ENCODE measurements around the gene SACM1L.

SACM1L gene

GRCh38 chr3:45670991-45671390 lies 18.2 kb upstream of the SACM1L start:
- no peak overlapping the region for H3K4me3 ChIP-seq (ENCODE audit: low read depth in 1 of 2, low read length in 2 of 2)
- H3K36me3 ChIP-seq (ENCODE audit: control insufficient read depth in 1 of 2, insufficient read depth in 2 of 2, low read length in 2 of 2) = peaks cover 15 to 21% of the 10 kb centered on the region in 2 donors
- H3K27me3 ChIP-seq (ENCODE audit: low read depth, low read length) = no peaks in the 10 kb centered on the region
- no peaks in the 10 kb centered on the region for H3K9me3 ChIP-seq (ENCODE audit: control insufficient read depth in 1 of 2, low read length in 2 of 2)
- H3K4me1 ChIP-seq (ENCODE audit: control insufficient read depth in 1 of 2, insufficient read depth in 2 of 2, low read length in 2 of 2) = peaks cover 15 to 21% of the 10 kb centered on the region in 2 donors
- no peak overlapping the region for H3K27ac ChIP-seq (ENCODE audit: low read length)

GRCh38 chr3:45673273-45673672 lies 15.9 kb upstream of the SACM1L start:
- Histone ChIP-seq H3K4me1 (ENCODE audit: control insufficient read depth in 1 of 2, insufficient read depth in 2 of 2, low read length in 2 of 2) (peaks cover 10 to 23% of the 10 kb centered on the region in 2 donors), H3K9me3 (ENCODE audit: control insufficient read depth in 1 of 2, low read length in 2 of 2) (no peaks in the 10 kb centered on the region), H3K27me3 (ENCODE audit: low read depth, low read length) (no peaks in the 10 kb centered on the region), H3K4me3 (ENCODE audit: low read depth in 1 of 2, low read length in 2 of 2) (no peak overlapping the region), H3K27ac (ENCODE audit: low read length) (no peak overlapping the region), H3K36me3 (ENCODE audit: control insufficient read depth in 1 of 2, insufficient read depth in 2 of 2, low read length in 2 of 2) (peaks cover 30% of the 10 kb centered on the region in 2 donors)

DNA sequence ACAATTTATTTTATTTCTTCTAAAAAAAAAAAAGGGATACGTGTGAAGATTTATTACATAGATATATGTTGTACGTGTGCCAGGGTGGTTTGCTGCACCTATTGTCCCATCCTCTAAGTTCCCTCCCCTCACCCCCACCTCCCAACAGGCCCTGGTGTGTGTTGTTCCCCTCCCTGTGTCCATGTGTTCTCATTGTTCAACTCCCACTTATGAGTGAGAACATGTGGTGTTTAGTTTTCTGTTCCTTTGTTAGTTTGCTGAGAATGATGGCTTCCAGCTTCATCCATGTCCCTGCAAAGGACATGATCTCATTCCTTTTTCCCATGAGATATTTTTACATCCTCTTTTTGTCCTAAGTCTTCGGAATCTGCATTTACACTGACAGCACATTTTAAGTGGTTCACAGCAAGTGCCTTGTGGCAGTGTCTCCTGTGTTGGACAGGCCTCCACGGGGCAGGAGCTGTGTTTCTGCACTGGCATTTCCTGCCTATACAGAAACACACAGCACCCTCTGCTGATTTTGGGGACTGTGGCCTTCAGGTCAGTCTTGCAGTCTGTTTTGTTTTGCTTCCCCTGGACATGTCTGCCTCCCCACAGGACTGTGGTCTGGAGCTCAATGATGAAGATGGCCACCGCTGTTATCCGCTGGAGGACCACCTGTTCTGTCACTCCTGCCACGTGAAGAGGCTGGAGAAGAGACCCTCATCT lies 12.7 kb upstream of the SACM1L start:
- Histone ChIP-seq H3K36me3 (ENCODE audit: control insufficient read depth in 1 of 2, insufficient read depth in 2 of 2, low read length in 2 of 2) (peaks cover 33 to 37% of the 10 kb centered on the region in 2 donors), H3K27ac (ENCODE audit: low read length) (no peak overlapping the region), H3K27me3 (ENCODE audit: low read depth, low read length) (no peaks in the 10 kb centered on the region), H3K4me3 (ENCODE audit: low read depth in 1 of 2, low read length in 2 of 2) (no peak overlapping the region), H3K9me3 (ENCODE audit: control insufficient read depth in 1 of 2, low read length in 2 of 2) (no peaks in the 10 kb centered on the region), H3K4me1 (ENCODE audit: control insufficient read depth in 1 of 2, insufficient read depth in 2 of 2, low read length in 2 of 2) (peaks cover 6 to 20% of the 10 kb centered on the region in 2 donors)

DNA sequence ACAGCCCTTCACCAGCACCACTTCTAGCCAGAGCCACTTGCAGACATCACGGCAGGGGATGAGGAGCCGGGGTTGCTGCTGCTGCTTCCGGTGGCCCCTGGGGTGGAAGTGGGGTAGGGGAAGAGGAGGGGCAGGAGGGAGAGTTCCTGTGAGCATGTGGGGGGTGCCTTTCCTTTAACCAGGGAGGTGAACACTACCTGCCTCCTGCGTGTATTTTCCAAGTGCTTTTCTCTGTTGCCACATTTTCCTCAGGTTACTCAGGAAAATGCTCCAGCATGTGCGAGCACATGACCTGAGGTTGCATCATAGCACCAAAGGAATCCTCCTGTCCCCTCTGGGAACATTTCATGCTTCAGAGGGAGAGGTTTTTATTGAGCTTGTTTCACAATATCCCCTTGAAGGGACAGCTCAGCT lies 12.2 kb upstream of the SACM1L start:
- Histone ChIP-seq H3K27me3 (ENCODE audit: low read depth, low read length) (no peaks in the 10 kb centered on the region), H3K9me3 (ENCODE audit: control insufficient read depth in 1 of 2, low read length in 2 of 2) (no peaks in the 10 kb centered on the region), H3K4me1 (ENCODE audit: control insufficient read depth in 1 of 2, insufficient read depth in 2 of 2, low read length in 2 of 2) (peaks cover 6 to 17% of the 10 kb centered on the region in 2 donors), H3K27ac (ENCODE audit: low read length) (no peak overlapping the region), H3K36me3 (ENCODE audit: control insufficient read depth in 1 of 2, insufficient read depth in 2 of 2, low read length in 2 of 2) (peaks cover 33% of the 10 kb centered on the region in 2 donors), H3K4me3 (ENCODE audit: low read depth in 1 of 2, low read length in 2 of 2) (no peak overlapping the region)

DNA sequence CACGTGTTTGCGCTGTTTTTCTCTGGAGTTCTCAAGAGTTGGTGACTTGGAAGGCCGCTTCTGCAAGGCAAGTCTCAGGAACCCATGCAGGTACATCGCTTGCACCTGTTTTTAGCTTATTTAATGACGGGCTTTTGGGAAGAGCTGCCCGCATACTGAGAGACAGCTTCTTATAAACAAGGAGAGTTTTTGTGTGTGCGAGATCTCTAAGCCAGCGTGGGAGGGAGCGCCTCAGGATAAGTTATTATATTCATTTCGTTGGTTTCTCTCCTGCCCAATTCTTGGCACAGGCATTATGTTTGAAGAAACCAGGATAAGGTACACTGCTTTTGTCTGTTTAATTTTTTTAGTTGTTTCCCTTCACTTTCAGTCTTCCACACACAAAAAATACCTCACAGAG lies 11.4 kb upstream of the SACM1L start:
- H3K27ac ChIP-seq (ENCODE audit: low read length) = no peak overlapping the region
- H3K36me3 ChIP-seq (ENCODE audit: control insufficient read depth in 1 of 2, insufficient read depth in 2 of 2, low read length in 2 of 2) = peaks cover 33% of the 10 kb centered on the region in 2 donors
- no peak overlapping the region for H3K4me3 ChIP-seq (ENCODE audit: low read depth in 1 of 2, low read length in 2 of 2)
- H3K9me3 ChIP-seq (ENCODE audit: control insufficient read depth in 1 of 2, low read length in 2 of 2) = peaks cover 0 to 3% of the 10 kb centered on the region in 2 donors
- H3K4me1 ChIP-seq (ENCODE audit: control insufficient read depth in 1 of 2, insufficient read depth in 2 of 2, low read length in 2 of 2) = peaks cover 6 to 17% of the 10 kb centered on the region in 2 donors
- H3K27me3 ChIP-seq (ENCODE audit: low read depth, low read length) = no peaks in the 10 kb centered on the region

DNA sequence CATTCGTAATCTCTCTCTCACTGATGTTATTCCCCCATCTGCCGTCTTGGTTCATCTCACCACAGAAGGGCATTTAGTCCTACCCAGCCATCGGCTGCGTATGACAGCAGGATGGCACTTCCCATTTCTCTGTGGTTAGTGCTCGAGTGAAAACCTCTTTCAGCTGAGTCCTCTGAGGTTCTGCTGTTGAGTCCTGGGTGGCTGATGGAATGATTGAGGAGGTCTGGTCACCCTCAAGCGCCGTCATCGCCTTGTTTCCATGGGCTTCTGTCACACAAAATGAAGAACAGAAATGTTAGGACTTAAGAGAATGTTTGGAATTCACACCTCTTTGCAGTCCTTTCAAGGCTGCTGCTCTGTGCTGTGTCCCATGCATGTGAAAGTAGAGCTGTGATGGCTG lies 9.4 kb upstream of the SACM1L start:
- H3K36me3 ChIP-seq (ENCODE audit: control insufficient read depth in 1 of 2, insufficient read depth in 2 of 2, low read length in 2 of 2) = peaks cover 21 to 25% of the 10 kb centered on the region in 2 donors
- peaks cover 6 to 17% of the 10 kb centered on the region in 2 donors for H3K4me1 ChIP-seq (ENCODE audit: control insufficient read depth in 1 of 2, insufficient read depth in 2 of 2, low read length in 2 of 2)
- H3K4me3 ChIP-seq (ENCODE audit: low read depth in 1 of 2, low read length in 2 of 2) = no peak overlapping the region
- H3K9me3 ChIP-seq (ENCODE audit: control insufficient read depth in 1 of 2, low read length in 2 of 2) = peaks cover 0 to 5% of the 10 kb centered on the region in 2 donors
- H3K27ac ChIP-seq (ENCODE audit: low read length) = no peak overlapping the region
- no peaks in the 10 kb centered on the region for H3K27me3 ChIP-seq (ENCODE audit: low read depth, low read length)

DNA sequence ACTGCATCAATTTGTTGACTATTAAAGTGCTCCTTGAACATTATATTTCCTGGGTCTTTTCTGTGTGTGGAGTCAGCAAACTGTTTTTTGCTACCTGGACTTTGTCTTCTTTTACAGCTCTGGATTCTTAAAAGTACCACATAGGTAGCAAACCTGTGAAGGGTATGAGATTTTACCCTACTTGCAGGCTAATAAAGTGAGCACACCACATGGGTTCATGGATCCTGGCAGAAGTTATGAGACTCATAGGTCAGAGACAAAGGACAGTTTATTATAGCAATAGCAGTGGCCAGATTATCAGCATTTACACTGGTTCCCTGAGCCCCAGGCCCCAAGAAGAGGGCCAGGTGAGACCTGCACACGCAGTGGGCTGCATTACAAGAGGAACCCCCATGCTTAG lies 8.0 kb upstream of the SACM1L start:
- Histone ChIP-seq H3K4me3 (ENCODE audit: low read depth in 1 of 2, low read length in 2 of 2) (no peak overlapping the region), H3K27ac (ENCODE audit: low read length) (no peak overlapping the region), H3K9me3 (ENCODE audit: control insufficient read depth in 1 of 2, low read length in 2 of 2) (peaks cover 0 to 5% of the 10 kb centered on the region in 2 donors), H3K4me1 (ENCODE audit: control insufficient read depth in 1 of 2, insufficient read depth in 2 of 2, low read length in 2 of 2) (peaks cover 6 to 17% of the 10 kb centered on the region in 2 donors), H3K36me3 (ENCODE audit: control insufficient read depth in 1 of 2, insufficient read depth in 2 of 2, low read length in 2 of 2) (peaks cover 20 to 22% of the 10 kb centered on the region in 2 donors), H3K27me3 (ENCODE audit: low read depth, low read length) (no peaks in the 10 kb centered on the region)

DNA sequence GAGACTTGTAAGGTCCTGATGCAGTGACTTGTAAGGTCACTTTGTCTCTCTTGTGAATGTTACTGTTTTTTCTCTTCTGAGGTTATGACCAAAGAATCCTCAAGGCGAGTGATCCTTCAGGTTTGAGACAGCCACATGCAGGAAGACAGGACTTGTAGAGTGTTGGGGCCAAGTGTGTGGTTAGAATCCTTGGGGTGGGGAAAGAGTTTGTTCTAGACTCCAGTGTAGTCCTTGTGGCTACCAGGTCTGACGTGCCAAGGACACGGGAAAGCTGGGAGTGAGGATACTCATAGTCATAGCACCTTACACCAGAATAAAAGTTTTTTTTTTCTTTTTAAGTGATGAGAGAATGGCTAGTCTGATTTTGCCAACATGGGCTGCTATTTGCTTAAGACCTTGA lies 7.3 kb upstream of the SACM1L start:
- peaks cover 16 to 19% of the 10 kb centered on the region in 2 donors for H3K36me3 ChIP-seq (ENCODE audit: control insufficient read depth in 1 of 2, insufficient read depth in 2 of 2, low read length in 2 of 2)
- no peaks in the 10 kb centered on the region for H3K27me3 ChIP-seq (ENCODE audit: low read depth, low read length)
- no peak overlapping the region for H3K4me3 ChIP-seq (ENCODE audit: low read depth in 1 of 2, low read length in 2 of 2)
- H3K27ac ChIP-seq (ENCODE audit: low read length) = no peak overlapping the region
- peaks cover 5 to 12% of the 10 kb centered on the region in 2 donors for H3K4me1 ChIP-seq (ENCODE audit: control insufficient read depth in 1 of 2, insufficient read depth in 2 of 2, low read length in 2 of 2)
- H3K9me3 ChIP-seq (ENCODE audit: control insufficient read depth in 1 of 2, low read length in 2 of 2) = peaks cover 0 to 5% of the 10 kb centered on the region in 2 donors

GRCh38 chr3:45682311-45682710 lies 6.9 kb upstream of the SACM1L start:
- no peak overlapping the region for H3K27ac ChIP-seq (ENCODE audit: low read length)
- peaks cover 0 to 5% of the 10 kb centered on the region in 2 donors for H3K9me3 ChIP-seq (ENCODE audit: control insufficient read depth in 1 of 2, low read length in 2 of 2)
- H3K36me3 ChIP-seq (ENCODE audit: control insufficient read depth in 1 of 2, insufficient read depth in 2 of 2, low read length in 2 of 2) = peaks cover 11 to 14% of the 10 kb centered on the region in 2 donors
- peaks cover 0 to 8% of the 10 kb centered on the region in 2 donors for H3K4me1 ChIP-seq (ENCODE audit: control insufficient read depth in 1 of 2, insufficient read depth in 2 of 2, low read length in 2 of 2)
- no peak overlapping the region for H3K4me3 ChIP-seq (ENCODE audit: low read depth in 1 of 2, low read length in 2 of 2)
- H3K27me3 ChIP-seq (ENCODE audit: low read depth, low read length) = no peaks in the 10 kb centered on the region

- Histone ChIP-seq H3K27ac (ENCODE audit: low read length) (no peak overlapping the region), H3K9me3 (ENCODE audit: control insufficient read depth in 1 of 2, low read length in 2 of 2) (peaks cover 0 to 5% of the 10 kb centered on the region in 2 donors), H3K4me1 (ENCODE audit: control insufficient read depth in 1 of 2, insufficient read depth in 2 of 2, low read length in 2 of 2) (peaks cover 0 to 3% of the 10 kb centered on the region in 2 donors), H3K27me3 (ENCODE audit: low read depth, low read length) (no peaks in the 10 kb centered on the region), H3K4me3 (ENCODE audit: low read depth in 1 of 2, low read length in 2 of 2) (no peak overlapping the region), H3K36me3 (ENCODE audit: control insufficient read depth in 1 of 2, insufficient read depth in 2 of 2, low read length in 2 of 2) (peaks cover 8 to 10% of the 10 kb centered on the region in 2 donors)
Observed at GRCh38 chr3:45682786-45683185, 6.4 kb upstream of the SACM1L start.

GRCh38 chr3:45683417-45684326 lies 5.5 kb upstream of the SACM1L start:
- no peak overlapping the region for H3K27ac ChIP-seq (ENCODE audit: low read length)

More at GRCh38 chr3:45683417-45684326, 5.5 kb upstream of the SACM1L start:
- peaks cover 0 to 5% of the 10 kb centered on the region in 2 donors for H3K4me1 ChIP-seq (ENCODE audit: control insufficient read depth in 1 of 2, insufficient read depth in 2 of 2, low read length in 2 of 2)
- H3K4me3 ChIP-seq (ENCODE audit: low read depth in 1 of 2, low read length in 2 of 2) = no peak overlapping the region
- no peaks in the 10 kb centered on the region for H3K27me3 ChIP-seq (ENCODE audit: low read depth, low read length)
- peaks cover 0 to 3% of the 10 kb centered on the region in 2 donors for H3K36me3 ChIP-seq (ENCODE audit: control insufficient read depth in 1 of 2, insufficient read depth in 2 of 2, low read length in 2 of 2)
- peaks cover 0 to 5% of the 10 kb centered on the region in 2 donors for H3K9me3 ChIP-seq (ENCODE audit: control insufficient read depth in 1 of 2, low read length in 2 of 2)
